Measurements from ENCODE around the gene ZNF616.

Gene ZNF616

GRCh38 chr19:52094526-52095130 is 45.1 kb downstream of the ZNF616 start:
- TF ChIP-seq EZH2 (optimal IDR thresholded peaks at IDR 0.05; ENCODE audit: low read depth, low read length): no peak
- no peak for DNase-seq
- peaks cover 46% of the 10 kb centered on the region for H3K79me2 ChIP-seq (ENCODE audit: low read length)
- no peaks in the 10 kb centered on the region for H4K20me1 ChIP-seq (ENCODE audit: insufficient read depth, low read length)
- H3K27me3 ChIP-seq (replicated peaks; ENCODE audit: insufficient read depth, low read length): no peaks in the 10 kb centered on the region
- peak overlapping the region; percentile 88; the same call in 1 of the 2 replicates for H3K9ac ChIP-seq (ENCODE audit: low read length)
- H3K36me3 ChIP-seq (replicated peaks; ENCODE audit: insufficient read depth, low read length): peaks cover 21% of the 10 kb centered on the region
- H3K9me3 ChIP-seq (replicated peaks; ENCODE audit: insufficient read depth, low read length): no peaks in the 10 kb centered on the region
- H3K27ac ChIP-seq (ENCODE audit: low read length): no peak overlapping the region
- H3K9me2 ChIP-seq (replicated peaks; ENCODE audit: insufficient read depth, low read length): no peaks in the 10 kb centered on the region
- H3F3A ChIP-seq (ENCODE audit: insufficient read depth, low read length): peaks cover 3% of the 10 kb centered on the region; the same call in 1 of the 2 replicates
- H3K4me3 ChIP-seq (ENCODE audit: low read length): peak overlapping the region; percentile 97
- H3K4me2 ChIP-seq (ENCODE audit: low read depth, low read length): peak overlapping the region; percentile 93
- peak overlapping the region; percentile 83 for H2AFZ ChIP-seq (ENCODE audit: low read length)
- H3K4me1 ChIP-seq (ENCODE audit: low read length): 0 out of 2 replicates have a peak, but pooled peaks cover 3% of the 10 kb centered on the region

- H3K4me2 ChIP-seq (ENCODE audit: low read depth, low read length): no peak overlapping the region
- no peak overlapping the region for H2AFZ ChIP-seq (ENCODE audit: low read length)
- TF ChIP-seq EZH2phosphoT487 (IDR thresholded peaks at IDR 0.05; ENCODE audit: low read length) (no peak), EZH2 (optimal IDR thresholded peaks at IDR 0.05; ENCODE audit: low read depth, low read length) (no peak)
- H3K4me3 ChIP-seq (ENCODE audit: low read length): no peak overlapping the region
- H3K79me2 ChIP-seq (ENCODE audit: low read length): peaks cover 20% of the 10 kb centered on the region
- no peak for DNase-seq
- no peaks in the 10 kb centered on the region for H3K27me3 ChIP-seq (replicated peaks; ENCODE audit: insufficient read depth, low read length)
- peaks cover 34% of the 10 kb centered on the region for H3K36me3 ChIP-seq (replicated peaks; ENCODE audit: insufficient read depth, low read length)
- H3F3A ChIP-seq (ENCODE audit: insufficient read depth, low read length): no peaks in the 10 kb centered on the region
- H3K27ac ChIP-seq (ENCODE audit: low read length): no peak overlapping the region
- H3K4me1 ChIP-seq (ENCODE audit: low read length): no peaks in the 10 kb centered on the region
- no peaks in the 10 kb centered on the region for H3K9me3 ChIP-seq (replicated peaks; ENCODE audit: insufficient read depth, low read length)
- H3K9me2 ChIP-seq (replicated peaks; ENCODE audit: insufficient read depth, low read length): no peaks in the 10 kb centered on the region
- no peak overlapping the region for H3K9ac ChIP-seq (ENCODE audit: low read length)
- no peaks in the 10 kb centered on the region for H4K20me1 ChIP-seq (ENCODE audit: insufficient read depth, low read length)
Measured at GRCh38 chr19:52086481-52086880, 53.3 kb downstream of the ZNF616 start.

GRCh38 chr19:52070496-52070895 is 69.2 kb downstream of the ZNF616 start:
- no peak for DNase-seq
- H4K20me1 ChIP-seq (ENCODE audit: insufficient read depth, low read length): no peaks in the 10 kb centered on the region
- H3K79me2 ChIP-seq (ENCODE audit: low read length): no peaks in the 10 kb centered on the region
- TF ChIP-seq EZH2phosphoT487 (IDR thresholded peaks at IDR 0.05; ENCODE audit: low read length) (no peak), EZH2 (optimal IDR thresholded peaks at IDR 0.05; ENCODE audit: low read depth, low read length) (no peak), CTCF (IDR thresholded peaks at IDR 0.05; ENCODE audit: low read length) (no peak)
- H3K4me1 ChIP-seq (ENCODE audit: low read length): no peaks in the 10 kb centered on the region
- H3K9me3 ChIP-seq (replicated peaks; ENCODE audit: insufficient read depth, low read length): no peaks in the 10 kb centered on the region
- H3K4me2 ChIP-seq (ENCODE audit: low read depth, low read length): no peak overlapping the region
- H3K27me3 ChIP-seq (replicated peaks; ENCODE audit: insufficient read depth, low read length): no peaks in the 10 kb centered on the region
- peaks cover 67% of the 10 kb centered on the region for H3K36me3 ChIP-seq (replicated peaks; ENCODE audit: insufficient read depth, low read length)
- H3K9me2 ChIP-seq (replicated peaks; ENCODE audit: insufficient read depth, low read length): no peaks in the 10 kb centered on the region
- H3F3A ChIP-seq (ENCODE audit: insufficient read depth, low read length): no peaks in the 10 kb centered on the region
- no peak overlapping the region for H3K4me3 ChIP-seq (ENCODE audit: low read length)
- no peak overlapping the region for H3K9ac ChIP-seq (ENCODE audit: low read length)
- H3K27ac ChIP-seq (ENCODE audit: low read length): no peak overlapping the region
- no peak overlapping the region for H2AFZ ChIP-seq (ENCODE audit: low read length)

DNA sequence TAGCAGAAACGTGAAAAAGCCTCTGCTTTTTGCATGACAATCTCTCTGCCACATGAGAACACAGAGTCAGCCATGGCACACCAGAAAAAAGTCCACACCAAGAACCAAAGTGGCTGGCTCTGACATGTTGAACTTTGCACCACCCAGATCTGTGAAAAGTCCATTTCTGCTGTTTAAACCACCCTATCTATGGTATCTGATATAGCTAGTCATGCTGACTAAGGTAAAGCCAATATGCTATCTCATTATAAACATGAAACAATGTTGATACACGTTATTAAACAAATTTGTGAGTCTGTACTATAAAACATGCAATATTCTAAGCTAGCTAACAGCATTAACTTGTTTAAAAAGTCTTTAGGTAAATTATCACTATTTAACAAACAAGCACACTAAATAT is 70.1 kb downstream of the ZNF616 start:
- H3K4me1 ChIP-seq (ENCODE audit: low read length): no peaks in the 10 kb centered on the region
- H3K9me3 ChIP-seq (replicated peaks; ENCODE audit: insufficient read depth, low read length): no peaks in the 10 kb centered on the region
- no peak overlapping the region for H3K27ac ChIP-seq (ENCODE audit: low read length)
- H3K79me2 ChIP-seq (ENCODE audit: low read length): no peaks in the 10 kb centered on the region
- TF ChIP-seq EZH2 (optimal IDR thresholded peaks at IDR 0.05; ENCODE audit: low read depth, low read length) (no peak), EZH2phosphoT487 (IDR thresholded peaks at IDR 0.05; ENCODE audit: low read length) (no peak), CTCF (IDR thresholded peaks at IDR 0.05; ENCODE audit: low read length) (no peak)
- no peaks in the 10 kb centered on the region for H3K9me2 ChIP-seq (replicated peaks; ENCODE audit: insufficient read depth, low read length)
- H3K36me3 ChIP-seq (replicated peaks; ENCODE audit: insufficient read depth, low read length): peaks cover 62% of the 10 kb centered on the region
- no peaks in the 10 kb centered on the region for H3K27me3 ChIP-seq (replicated peaks; ENCODE audit: insufficient read depth, low read length)
- H2AFZ ChIP-seq (ENCODE audit: low read length): no peak overlapping the region
- H3K4me3 ChIP-seq (ENCODE audit: low read length): no peak overlapping the region
- no peaks in the 10 kb centered on the region for H4K20me1 ChIP-seq (ENCODE audit: insufficient read depth, low read length)
- H3K9ac ChIP-seq (ENCODE audit: low read length): no peak overlapping the region
- no peak overlapping the region for H3K4me2 ChIP-seq (ENCODE audit: low read depth, low read length)
- H3F3A ChIP-seq (ENCODE audit: insufficient read depth, low read length): no peaks in the 10 kb centered on the region
- DNase-seq: no peak

All from MM.1S (cell line).